ENCODE measurements around the gene MYL12B. TPM values are rescaled to one million over a fixed set of nuclear protein-coding genes. Genes with fewer than 3 reads are reported as not detected.

Gene MYL12B
- total and polyA plus RNA-seq, 2 of the 8 experiments (the other 6 are each of a cell fraction or from before 2014, with no cell fraction given): 174 to 188 TPM

- H2AK5ac ChIP-seq (ENCODE audit: low read depth, low read length): no peak overlapping the region
- no peak overlapping the region for H2BK12ac ChIP-seq (ENCODE audit: low read depth, low read length)
- H3K27ac ChIP-seq (ENCODE audit: low read depth, low read length): no peak overlapping the region
- no peak overlapping the region for H3K4ac ChIP-seq (replicated peaks; ENCODE audit: insufficient read length, low read depth, low read length)
- H3K9ac ChIP-seq (replicated peaks in 1 of 4; ENCODE audit: extremely low read depth in 1 of 4, low read depth in 3 of 4, low read length in 3 of 4): no peak overlapping the region
- H3K4me2 ChIP-seq (ENCODE audit: insufficient read depth in 1 of 2, low read depth in 2 of 2, low read length in 2 of 2): no peak overlapping the region
- H3K4me1 ChIP-seq (replicated peaks in 1 of 4; ENCODE audit: control insufficient read depth in 3 of 4, insufficient read depth in 4 of 4, low read length in 3 of 4): peaks cover 0 to 3% (median 1%) of the 10 kb centered on the region in 4 experiments; a peak in 2 of 7 replicates
- H3K79me1 ChIP-seq (ENCODE audit: low read depth, low read length): no peaks in the 10 kb centered on the region
- CTCF ChIA-PET (ENCODE audit: partially characterized antibody): interaction anchor here (0.7 kb wide), 1 partner anchor 347 kb away, joined by 4 read pairs; no protein-coding TSS in a partner anchor
- no peak overlapping the region for H2BK15ac ChIP-seq (ENCODE audit: low read length)
- no peak overlapping the region for H2BK120ac ChIP-seq (replicated peaks; ENCODE audit: low read depth, low read length)
- no peak overlapping the region for H3K56ac ChIP-seq (replicated peaks; ENCODE audit: insufficient read length, low read depth, low read length)
- no peak overlapping the region for H4K8ac ChIP-seq (ENCODE audit: extremely low read depth, insufficient read depth, low read length)
- DNase-seq (ENCODE audit: low read depth in 1 of 2, low spot score in 2 of 2) (no peak), FAIRE-seq (no peak)
- peaks cover 12 to 61% (median 42%) of the 10 kb centered on the region in 4 experiments for H3K36me3 ChIP-seq (ENCODE audit: control insufficient read depth in 2 of 4, insufficient read depth in 4 of 4, low read length in 3 of 4)
- POLR2A ChIA-PET (ENCODE audit: partially characterized antibody): no interaction called here
- H3K23ac ChIP-seq (ENCODE audit: insufficient read length): no peak overlapping the region
- no peaks in the 10 kb centered on the region for H3K23me2 ChIP-seq (ENCODE audit: low read depth, low read length)
- no peak overlapping the region for H2AFZ ChIP-seq (ENCODE audit: low read length)
- H3K18ac ChIP-seq (ENCODE audit: extremely low read depth, low read length): no peak overlapping the region
- H3K79me2 ChIP-seq (ENCODE audit: control insufficient read depth in 1 of 2, insufficient read depth in 2 of 2, low read length in 2 of 2): peaks cover 0 to 35% of the 10 kb centered on the region in 2 experiments; a peak in 3 of 4 replicates
- TF ChIP-seq TCF12 (IDR thresholded peaks at IDR 0.05; ENCODE audit: low read depth, low read length) (no peak), RBBP5 (IDR thresholded peaks at IDR 0.05; ENCODE audit: borderline replicate concordance, low read depth, low read length) (no peak), ZNF274 (IDR thresholded peaks at IDR 0.05; ENCODE audit: borderline replicate concordance, extremely low read depth, low read length) (no peak)
- no peak overlapping the region for H3K14ac ChIP-seq (ENCODE audit: insufficient read length)
- no peak overlapping the region for H4K5ac ChIP-seq (ENCODE audit: insufficient read length, low read depth, low read length)
- 92% methylated on average over 4 of the region's 4 CpGs; no CpG with 5 or more reads in 1 of the 2 experiments for WGBS, 2 experiments (ENCODE audit: extremely low coverage in 1 of 2, insufficient coverage in 1 of 2, insufficient read length in 1 of 2, insufficient replicate concordance in 2 of 2, low coverage in 1 of 2, low lambda C conversion rate in 2 of 2, missing lambda C conversion rate in 1 of 2)
- peaks cover 4% of the 10 kb centered on the region in 2 experiments for H4K20me1 ChIP-seq (replicated peaks in 1 of 2; ENCODE audit: control insufficient read depth in 1 of 2, insufficient read depth in 2 of 2, low read length in 2 of 2)
- no peak overlapping the region for H4K91ac ChIP-seq (replicated peaks; ENCODE audit: insufficient read length, low read length)
- no peaks in the 10 kb centered on the region for H3K27me3 ChIP-seq (replicated peaks in 1 of 4; ENCODE audit: control insufficient read depth in 3 of 4, extremely low read depth in 1 of 4, insufficient read depth in 3 of 4, low read length in 3 of 4)
- H3K9me3 ChIP-seq (ENCODE audit: insufficient read depth in 2 of 2, low read depth in 1 of 2, low read length in 1 of 2): no peaks in the 10 kb centered on the region
- H3K4me3 ChIP-seq (ENCODE audit: extremely low read depth in 1 of 4, insufficient read depth in 2 of 4, low read depth in 3 of 4, low read length in 4 of 4): no peak overlapping the region
- H2BK20ac ChIP-seq (ENCODE audit: low read length): no peak overlapping the region
- H2BK5ac ChIP-seq (ENCODE audit: low read depth, low read length): no peak overlapping the region
Measured at GRCh38 chr18:3254725-3255124, 7.2 kb upstream of the MYL12B start.

Data from H1 (cell line).